Mesodermal cell (in vitro differentiated cells): ENCODE data around the gene CKS1B.

Source experiments
- H3K27ac ChIP-seq: 2 replicates; pipeline ENCODE4 v1.7.0; 2013; ENCODE audit warnings: mild to moderate bottlenecking, low read depth, low read length, moderate library complexity; ENCODE audit not compliant: severe bottlenecking
- H3K36me3 ChIP-seq: 2 replicates; pipeline ENCODE4 v1.7.1; 2013; ENCODE audit warnings: mild to moderate bottlenecking, low read length, moderate library complexity; ENCODE audit not compliant: control insufficient read depth, insufficient read depth
- H3K4me1 ChIP-seq: one replicate; pipeline ENCODE4 v1.7.1; 2013; ENCODE audit warnings: mild to moderate bottlenecking, low read length; ENCODE audit not compliant: insufficient read depth, control insufficient read depth, poor library complexity, severe bottlenecking
- H3K4me3 ChIP-seq: 2 replicates; pipeline ENCODE4 v1.7.0; 2013; ENCODE audit warnings: low read length, control low read depth, mild to moderate bottlenecking; ENCODE audit not compliant: insufficient read depth, poor library complexity, severe bottlenecking; ENCODE audit errors: extremely low read depth
- H3K9me3 ChIP-seq: 2 replicates; pipeline ENCODE4 v1.7.1; 2013; ENCODE audit warnings: mild to moderate bottlenecking, low read length, moderate library complexity; ENCODE audit not compliant: control insufficient read depth
- WGBS, 2 experiments: methylation state at CpG; one replicate each; pipeline ENCODE4 v1.1.5; 2013; ENCODE audit warnings: missing lambda C conversion rate in 2 of 2; ENCODE audit not compliant: insufficient coverage in 2 of 2; 5-methylcytosine and 5-hydroxymethylcytosine counted together

Gene CKS1B

GRCh38 chr1:155011004-155011416 is 36.5 kb downstream of the CKS1B start:
- Histone ChIP-seq H3K4me1 (peaks cover 6% of the 10 kb centered on the region), H3K9me3 (no peaks in the 10 kb centered on the region), H3K27ac (no peak overlapping the region), H3K36me3 (peaks cover 21% of the 10 kb centered on the region), H3K4me3 (no peak overlapping the region)
- WGBS, 2 experiments, result 89 to 100% methylated on average over 3 of the region's 5 CpGs

DNA sequence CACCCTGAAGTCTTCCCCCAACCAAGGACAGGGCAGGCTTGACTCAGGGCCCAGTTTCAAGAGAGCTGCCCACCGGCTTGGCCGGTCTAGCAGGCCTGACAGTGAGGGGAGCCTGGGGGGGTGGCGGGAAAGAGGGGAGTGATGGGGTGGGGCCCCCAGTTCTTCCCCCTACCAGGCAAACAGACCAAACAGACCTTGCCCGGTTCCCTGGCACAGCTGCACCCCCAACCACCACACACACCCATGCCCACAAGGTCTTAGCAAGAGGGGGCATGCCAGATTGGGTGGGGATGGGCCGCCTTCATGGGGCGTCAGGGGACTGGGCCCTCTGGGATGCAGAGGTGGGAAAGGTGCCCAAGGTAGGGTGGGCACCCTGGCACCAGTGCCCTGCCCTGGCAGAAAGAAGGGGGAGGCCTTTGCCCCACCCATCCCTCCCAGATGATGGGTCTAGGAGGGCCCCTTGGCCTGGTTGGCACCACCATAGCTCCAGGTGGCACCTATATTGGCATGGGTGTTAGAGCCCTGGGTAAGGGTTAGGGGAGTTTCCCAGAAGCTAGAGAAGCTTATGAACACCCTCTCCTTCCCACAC is 37.0 kb downstream of the CKS1B start:
- Histone ChIP-seq H3K4me3 (no peak overlapping the region), H3K9me3 (no peaks in the 10 kb centered on the region), H3K36me3 (peaks cover 27% of the 10 kb centered on the region), H3K27ac (no peak overlapping the region), H3K4me1 (peaks cover 7% of the 10 kb centered on the region)
- WGBS, 2 experiments, result 94% methylated on average over 3 of the region's 6 CpGs; no CpG with 5 or more reads in 1 of the 2 experiments

- Histone ChIP-seq H3K9me3 (no peaks in the 10 kb centered on the region), H3K4me1 (peaks cover 12% of the 10 kb centered on the region), H3K4me3 (no peak overlapping the region), H3K36me3 (peaks cover 31% of the 10 kb centered on the region), H3K27ac (no peak overlapping the region)
- WGBS, 2 experiments, result 33 to 37% methylated on average over 2 to 3 of the region's 9 CpGs
These were observed 37.6 kb downstream of the CKS1B start for GRCh38 chr1:155012026-155012546.

DNA sequence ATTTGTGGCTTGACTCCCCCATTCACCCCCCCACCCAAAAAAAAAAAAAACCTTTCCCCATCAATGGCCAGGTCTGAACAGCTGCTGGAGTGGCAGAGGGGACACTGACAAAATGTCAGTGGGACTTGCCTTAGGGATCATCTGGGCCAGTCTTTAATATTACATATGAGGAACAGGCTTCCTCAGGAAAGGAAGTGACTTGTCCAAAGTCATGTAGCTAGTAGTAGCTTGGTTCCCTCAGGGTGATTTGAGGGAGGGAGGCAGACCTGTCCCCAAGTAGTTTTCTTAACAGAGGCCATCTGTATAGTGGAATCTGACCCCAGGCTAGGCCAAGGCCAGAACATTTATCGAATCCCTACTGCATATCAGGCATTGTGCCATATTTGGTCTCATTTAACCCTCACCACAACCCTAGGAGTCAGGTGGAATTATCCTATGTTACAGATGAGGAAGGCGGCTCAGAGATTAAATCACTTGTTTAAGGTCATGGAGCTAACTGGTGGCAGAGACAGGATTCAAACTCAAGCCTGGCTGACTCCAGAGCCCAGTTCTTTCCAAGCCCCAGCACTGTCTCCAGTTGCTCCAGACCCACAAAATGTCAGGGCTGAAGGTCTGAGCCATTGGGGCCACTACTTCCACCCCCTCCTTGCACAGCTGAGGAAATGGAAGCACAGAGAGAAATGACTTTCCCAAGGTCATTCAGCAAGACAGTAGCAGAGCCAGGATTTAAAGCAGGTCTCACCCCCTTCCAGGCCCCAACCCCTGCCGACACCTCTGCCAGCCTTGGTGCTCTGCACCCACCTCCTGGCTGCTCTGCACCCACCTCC is 38.5 kb downstream of the CKS1B start:
- H3K4me1 ChIP-seq, result peaks cover 12% of the 10 kb centered on the region
- WGBS, 2 experiments, result 100% methylated on average over 1 of the region's 3 CpGs; no CpG with 5 or more reads in 1 of the 2 experiments

DNA sequence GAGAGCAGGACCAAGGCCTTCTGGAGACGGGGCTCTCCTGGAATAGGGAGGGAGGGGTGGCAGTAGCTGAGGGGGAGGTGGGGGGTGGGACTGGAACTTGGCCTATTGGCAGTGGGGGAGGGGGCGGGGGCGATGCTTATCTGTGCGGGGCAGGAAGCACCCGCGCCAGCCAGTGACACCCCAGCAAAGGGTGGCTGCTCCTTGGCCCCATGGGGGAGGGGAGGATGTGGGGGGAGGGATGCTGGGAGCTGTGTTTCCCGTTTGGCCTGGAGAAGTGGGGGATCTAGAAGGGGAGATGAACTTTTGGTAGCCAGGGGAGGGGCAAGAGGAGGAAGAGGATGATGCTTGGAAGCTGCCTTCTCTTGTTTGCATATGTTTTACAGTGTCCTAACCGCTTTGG is 39.2 kb downstream of the CKS1B start:
- no peak overlapping the region for H3K4me3 ChIP-seq
- no peak overlapping the region for H3K27ac ChIP-seq
- 83 to 93% methylated on average over 1 to 2 of the region's 8 CpGs for WGBS, 2 experiments
- peaks cover 13% of the 10 kb centered on the region for H3K4me1 ChIP-seq
- H3K36me3 ChIP-seq, result peaks cover 31% of the 10 kb centered on the region
- H3K9me3 ChIP-seq, result no peaks in the 10 kb centered on the region

More for the DNA sequence above, 38.5 kb downstream of the CKS1B start:
- Histone ChIP-seq H3K9me3 (no peaks in the 10 kb centered on the region), H3K27ac (no peak overlapping the region), H3K4me3 (no peak overlapping the region), H3K36me3 (peaks cover 31% of the 10 kb centered on the region)

DNA sequence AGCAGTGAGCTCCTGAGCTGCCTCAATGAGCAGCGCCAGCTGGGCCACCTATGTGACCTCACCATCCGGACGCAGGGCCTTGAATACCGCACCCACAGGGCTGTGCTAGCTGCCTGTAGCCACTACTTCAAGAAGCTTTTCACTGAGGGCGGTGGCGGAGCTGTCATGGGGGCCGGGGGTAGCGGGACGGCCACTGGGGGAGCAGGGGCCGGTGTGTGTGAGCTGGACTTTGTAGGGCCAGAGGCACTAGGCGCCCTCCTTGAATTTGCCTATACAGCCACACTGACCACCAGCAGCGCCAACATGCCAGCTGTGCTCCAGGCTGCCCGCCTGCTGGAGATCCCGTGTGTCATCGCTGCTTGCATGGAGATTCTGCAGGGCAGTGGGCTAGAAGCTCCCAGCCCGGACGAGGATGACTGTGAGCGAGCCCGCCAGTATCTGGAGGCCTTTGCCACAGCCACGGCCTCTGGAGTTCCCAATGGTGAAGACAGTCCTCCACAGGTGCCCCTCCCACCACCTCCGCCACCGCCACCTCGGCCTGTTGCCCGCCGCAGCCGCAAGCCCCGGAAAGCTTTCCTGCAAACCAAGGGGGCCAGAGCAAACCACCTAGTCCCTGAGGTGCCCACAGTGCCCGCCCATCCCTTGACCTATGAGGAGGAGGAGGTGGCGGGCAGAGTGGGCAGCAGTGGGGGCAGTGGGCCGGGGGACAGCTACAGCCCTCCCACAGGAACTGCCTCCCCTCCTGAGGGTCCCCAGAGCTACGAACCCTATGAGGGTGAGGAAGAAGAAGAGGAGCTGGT is 40.4 kb downstream of the CKS1B start:
- no peak overlapping the region for H3K4me3 ChIP-seq
- H3K27ac ChIP-seq, result no peak overlapping the region
- peaks cover 31% of the 10 kb centered on the region for H3K36me3 ChIP-seq
- WGBS, 2 experiments, result 93 to 96% methylated on average over 20 of the region's 31 CpGs
- peaks cover 21% of the 10 kb centered on the region for H3K4me1 ChIP-seq
- H3K9me3 ChIP-seq, result no peaks in the 10 kb centered on the region

GRCh38 chr1:155015527-155016230 is 41.2 kb downstream of the CKS1B start:
- WGBS, 2 experiments, result 93 to 97% methylated on average over 10 to 16 of the region's 16 CpGs
- Histone ChIP-seq H3K27ac (no peak overlapping the region), H3K4me1 (peaks cover 21% of the 10 kb centered on the region), H3K9me3 (no peaks in the 10 kb centered on the region), H3K36me3 (peaks cover 31% of the 10 kb centered on the region), H3K4me3 (no peak overlapping the region)

DNA sequence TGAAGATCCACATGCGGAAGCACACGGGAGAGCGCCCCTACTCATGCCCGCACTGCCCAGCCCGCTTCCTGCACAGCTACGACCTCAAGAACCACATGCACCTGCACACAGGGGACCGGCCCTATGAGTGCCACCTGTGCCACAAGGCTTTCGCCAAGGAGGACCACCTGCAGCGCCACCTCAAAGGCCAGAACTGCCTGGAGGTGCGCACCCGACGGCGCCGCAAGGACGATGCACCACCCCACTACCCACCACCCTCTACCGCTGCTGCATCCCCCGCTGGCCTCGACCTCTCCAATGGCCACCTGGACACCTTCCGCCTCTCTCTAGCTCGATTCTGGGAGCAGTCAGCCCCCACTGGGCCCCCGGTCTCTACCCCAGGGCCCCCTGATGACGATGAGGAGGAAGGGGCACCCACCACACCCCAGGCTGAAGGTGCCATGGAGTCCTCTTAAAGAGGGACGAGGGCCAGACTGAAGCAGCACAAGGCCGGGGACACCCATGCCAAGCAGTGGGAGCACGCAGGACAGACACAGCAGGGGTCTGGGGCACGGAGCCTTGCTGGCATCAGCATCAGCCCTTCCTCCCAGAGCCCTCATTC is 41.9 kb downstream of the CKS1B start:
- Histone ChIP-seq H3K4me1 (peaks cover 21% of the 10 kb centered on the region), H3K36me3 (peaks cover 31% of the 10 kb centered on the region), H3K4me3 (no peak overlapping the region), H3K9me3 (no peaks in the 10 kb centered on the region), H3K27ac (no peak overlapping the region)
- 96 to 98% methylated on average over 16 to 25 of the region's 26 CpGs for WGBS, 2 experiments

DNA sequence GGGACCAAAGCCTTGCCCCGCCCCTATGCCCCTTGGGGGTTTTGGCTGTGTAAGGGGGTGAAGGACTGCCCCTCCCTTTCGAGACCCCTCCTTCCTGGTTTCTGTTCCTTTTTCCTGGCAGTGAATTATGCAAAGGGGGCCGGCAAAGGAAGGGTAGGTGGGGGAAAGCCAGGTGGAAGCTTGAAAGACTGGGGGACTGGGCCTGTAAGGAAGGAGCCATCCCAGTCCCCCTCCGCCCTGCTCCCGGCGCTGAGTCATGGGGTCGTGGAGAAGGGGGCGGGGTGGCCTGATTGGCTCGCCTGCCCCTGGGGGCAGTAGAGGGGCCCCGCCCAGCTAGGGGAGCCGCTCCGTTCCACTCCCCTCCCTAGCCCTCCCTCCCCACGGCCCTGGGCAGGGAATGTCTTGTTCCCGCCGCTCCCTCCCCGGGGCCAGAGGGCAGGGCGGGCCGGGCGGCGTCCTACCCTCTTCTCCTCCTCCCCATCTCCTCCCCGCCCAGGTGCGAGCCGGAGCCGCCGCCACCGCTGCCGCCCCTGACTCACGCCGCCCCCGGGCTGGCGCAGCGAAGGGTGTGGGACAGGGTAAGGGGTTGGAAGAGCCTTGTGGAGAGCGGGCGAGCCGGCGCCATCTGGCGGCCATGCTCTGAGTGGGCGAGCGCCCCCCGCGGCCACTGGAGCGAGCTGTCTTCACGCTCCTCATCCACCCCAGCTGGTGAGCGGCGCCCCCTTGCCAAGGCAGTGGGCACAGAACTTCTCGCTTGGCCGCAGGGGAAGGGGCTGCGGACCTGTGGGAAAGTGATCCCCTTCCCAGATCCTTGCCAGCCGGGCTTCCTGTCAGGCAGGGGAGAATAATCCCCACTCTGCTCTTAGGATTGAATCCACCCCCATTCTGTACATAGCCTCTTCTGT is 42.8 kb downstream of the CKS1B start:
- Histone ChIP-seq H3K4me1 (peaks cover 18% of the 10 kb centered on the region), H3K27ac (peak overlapping the region; percentile 81), H3K36me3 (peaks cover 31% of the 10 kb centered on the region), H3K4me3 (peak overlapping the region; percentile 26), H3K9me3 (no peaks in the 10 kb centered on the region)
- WGBS, 2 experiments, result 0 to 3% methylated on average over 15 to 19 of the region's 49 CpGs
